Renal cortex interstitium (tissue), 11 donors: ENCODE data around the gene FAM181A. TPM values are rescaled to one million over a fixed set of nuclear protein-coding genes. Genes with fewer than 3 reads are reported as not detected.

Source experiments
- DNase-seq, 11 donors: peaks; one replicate each; pipeline ENCODE4 v3.0.0-alpha.2; 2013; ENCODE audit warnings: low read depth in 9 of 11, low spot score in 4 of 11; ENCODE audit errors: extremely low read depth in 1 of 11
- polyA plus RNA-seq, 3 donors: library from polyadenylated mRNA; unstranded; fragments of 120-200 nt; gene quantifications; one replicate each; pipeline ENCODE4 v1.2.1, GENCODE V29; 2013; ENCODE audit not compliant: insufficient read length in 3 of 3

The FAM181A gene
- polyA plus RNA-seq, 3 donors, result not detected

GRCh38 chr14:93970965-93971634 is 44.0 kb downstream of the FAM181A start:
- no peak for DNase-seq

DNA sequence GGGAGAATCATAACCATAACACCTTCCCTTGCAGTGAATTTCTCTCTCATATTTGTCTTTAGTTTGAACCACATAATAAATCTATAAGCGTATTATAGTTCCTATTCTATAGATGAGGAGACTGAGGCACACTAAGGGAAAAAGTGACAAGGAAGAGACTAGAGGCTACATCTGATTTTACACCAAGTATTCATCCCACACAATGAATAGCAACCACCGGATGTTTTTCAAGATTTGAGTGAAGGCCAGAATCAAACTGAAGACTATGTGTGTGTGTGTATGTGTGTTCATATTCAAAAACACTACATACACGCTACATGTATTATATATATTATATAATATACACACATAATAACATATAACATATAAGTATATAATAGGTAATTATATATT is 44.5 kb downstream of the FAM181A start:
- no peak for DNase-seq

GRCh38 chr14:93972618-93973205 is 45.6 kb downstream of the FAM181A start:
- DNase-seq, result no peak

- DNase-seq, result no peak
Measured at GRCh38 chr14:93973607-93974006, 46.5 kb downstream of the FAM181A start.

- DNase-seq, result no peak
Measured at GRCh38 chr14:93974299-93974698, 47.2 kb downstream of the FAM181A start.

DNA sequence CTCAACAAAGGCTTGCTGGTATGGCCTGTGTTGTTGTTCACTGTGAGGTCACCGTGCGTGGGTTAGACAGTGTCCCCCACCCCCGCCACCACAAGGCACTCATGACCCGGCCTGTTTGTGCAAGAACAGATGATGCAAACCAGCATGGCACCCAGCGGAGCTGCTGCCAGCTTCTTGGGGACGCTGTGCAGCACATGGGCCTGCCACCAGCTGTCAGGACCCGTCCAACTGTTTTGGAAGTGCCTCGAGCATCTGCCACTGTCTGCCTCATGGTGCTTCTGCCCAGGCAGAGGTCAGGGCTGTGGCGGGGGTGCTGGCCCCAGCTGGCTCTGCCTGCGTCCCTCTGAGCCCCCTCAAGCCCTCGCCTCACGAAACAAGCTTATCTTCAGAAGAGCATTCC is 47.7 kb downstream of the FAM181A start:
- DNase-seq, result no peak

DNA sequence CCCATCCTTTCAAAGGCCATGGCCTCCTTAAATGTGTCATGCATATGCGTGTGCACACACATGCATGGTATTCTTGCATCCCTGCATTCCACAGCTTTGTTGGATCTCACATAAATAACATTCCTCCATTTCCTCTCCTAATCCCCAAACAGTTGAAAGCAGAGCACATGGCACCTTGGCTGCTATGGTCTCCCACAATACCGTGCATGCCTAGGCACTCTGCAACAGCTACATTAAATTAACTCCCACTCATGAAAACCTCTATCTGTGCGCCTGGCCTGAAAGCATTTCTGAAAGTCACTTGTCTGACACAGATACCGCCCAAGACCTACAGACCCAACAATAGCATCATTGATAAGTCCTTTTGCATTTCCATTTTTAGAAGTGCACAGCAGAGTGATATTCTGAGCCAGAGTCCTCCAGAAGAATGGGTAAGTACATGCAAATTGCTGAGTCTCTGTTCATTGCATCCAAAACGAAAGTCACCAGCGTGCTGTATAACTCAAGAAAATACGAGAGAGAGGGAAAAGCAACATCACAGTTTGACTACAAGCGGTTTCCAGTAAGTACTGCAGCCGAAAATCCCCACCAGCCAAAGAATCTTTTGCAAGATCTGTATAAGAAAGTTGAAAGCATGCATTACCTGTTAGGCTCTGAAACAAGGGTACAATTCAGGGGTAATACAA is 48.8 kb downstream of the FAM181A start:
- DNase-seq, result no peak

DNA sequence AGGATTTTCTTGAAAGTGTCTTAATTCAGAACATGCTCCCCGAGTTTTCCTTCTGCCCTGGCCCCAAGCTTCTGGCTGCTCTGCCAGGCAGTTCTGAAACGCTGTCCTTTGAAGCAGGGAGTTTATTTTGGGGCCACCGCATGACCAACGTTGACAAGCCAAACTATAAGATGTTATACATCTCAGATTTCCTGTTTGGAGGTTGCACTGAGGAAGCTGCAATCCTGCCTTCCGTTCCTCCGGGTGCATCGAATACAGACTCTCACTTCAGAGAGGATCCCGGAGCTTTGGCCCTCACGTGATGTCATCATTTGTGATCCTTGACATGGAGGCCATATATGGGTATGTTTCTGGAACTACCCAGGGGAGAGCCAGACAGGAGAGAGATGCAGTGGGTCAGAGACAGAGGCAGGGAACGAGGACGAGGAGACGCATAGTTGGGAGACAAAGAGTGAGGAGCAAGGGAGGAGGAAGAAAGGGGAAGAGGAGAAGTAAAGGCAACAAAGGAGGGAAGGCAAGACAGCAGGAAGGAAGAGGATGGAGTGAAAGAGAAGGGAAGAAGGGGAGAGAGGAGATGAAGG is 49.4 kb downstream of the FAM181A start, which contains the start of gene ASB2:
TSS of gene ASB2 (minus strand) at position 94 of the 581 bp plus-strand sequence. CDS start 12,031 bp downstream, outside the sequence.
- no peak for DNase-seq

DNA sequence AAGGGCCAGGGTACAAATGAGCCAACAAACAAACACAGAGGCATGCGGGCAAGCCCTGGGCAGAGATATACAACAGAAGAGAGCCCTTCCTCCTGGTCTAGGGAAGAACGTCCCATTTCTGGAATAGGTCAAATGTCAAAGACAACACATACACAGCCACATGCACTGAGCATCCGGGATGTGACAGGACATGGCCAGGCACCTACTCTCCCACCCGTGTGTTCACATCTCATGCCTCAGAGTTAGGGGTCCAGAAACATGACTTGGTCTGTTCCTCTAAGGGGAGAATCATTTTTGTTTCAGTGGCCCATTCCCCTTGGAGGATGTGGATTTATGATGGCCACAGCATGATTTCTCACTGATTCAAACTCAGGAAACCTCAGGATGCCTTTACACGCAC is 50.0 kb downstream of the FAM181A start:
- no peak for DNase-seq

GRCh38 chr14:93977790-93978581 is 50.8 kb downstream of the FAM181A start:
- no peak for DNase-seq

- DNase-seq, result no peak
Measured at GRCh38 chr14:93978735-93979134, 51.6 kb downstream of the FAM181A start.

Other genes with a start within 250 kb of the FAM181A start
- gene PRIMA1, start 138.9 kb upstream of the FAM181A start, polyA plus RNA-seq, result 1 to 10 TPM in 2 of 3 donors, under 1 TPM in 1; 1.00 to 1.4 (median 1.1) TPM
- under 1 TPM; 0.29 to 0.88 (median 0.31) TPM for gene ASB2, start 49.2 kb downstream of the FAM181A start, polyA plus RNA-seq
- not detected for gene CCDC197, start 70.0 kb downstream of the FAM181A start, polyA plus RNA-seq
- gene OTUB2, start 99.0 kb downstream of the FAM181A start, polyA plus RNA-seq, result 1 to 10 TPM; 4.2 to 4.5 (median 4.4) TPM
- 100 to 1,000 TPM; 158 to 177 (median 164) TPM for gene DDX24, start 153.9 kb downstream of the FAM181A start, polyA plus RNA-seq
- 10 to 100 TPM; 24.3 to 35.8 (median 28.0) TPM for gene IFI27L1, start 154.0 kb downstream of the FAM181A start, polyA plus RNA-seq
- gene IFI27, start 183.4 kb downstream of the FAM181A start, polyA plus RNA-seq, result 10 to 100 TPM in 1 of 3 donors, 1 to 10 TPM in 2; 5.0 to 15.4 (median 6.5) TPM
- gene IFI27L2, start 202.3 kb downstream of the FAM181A start, polyA plus RNA-seq, result 10 to 100 TPM; 22.1 to 28.6 (median 25.7) TPM
- under 1 TPM; 0.09 to 0.42 (median 0.19) TPM for gene PPP4R4, start 247.0 kb downstream of the FAM181A start, polyA plus RNA-seq